ENCODE measurements around the gene SYT1.

GRCh38 chr12:79127271-79127751 is 262.7 kb downstream of the SYT1 start:
- TF ChIP-seq CTCF (conservative IDR thresholded peaks at IDR 0.05; ENCODE audit: low read depth, low read length): no peak
- TF ChIP-seq EZH2 (IDR thresholded peaks at IDR 0.05; ENCODE audit: borderline replicate concordance, low read depth, low read length, poor library complexity, severe bottlenecking): no peak

All from A673 (cell line).